H1 (cell line): ENCODE data around the gene INPP4A. TPM values are rescaled to one million over a fixed set of nuclear protein-coding genes. Genes with fewer than 3 reads are reported as not detected.

Experiments used
- ATF2 ChIP-seq: IDR thresholded peaks from 2 replicates; pipeline ENCODE4 v1.6.1; 2012; ENCODE audit warnings: low read length, inconsistent platforms
- BRCA1 ChIP-seq: IDR thresholded peaks from 2 replicates; pipeline ENCODE4 v1.6.1; 2012; ENCODE audit warnings: low read depth, low read length, improper control_type of control experiment
- CBX8 ChIP-seq: fragments of 300-800, 300-1000 bp; sonication (generic); IDR thresholded peaks from 2 replicates; pipeline ENCODE4 v1.7.1; 2016; ENCODE audit warnings: low read depth, low read length, borderline replicate concordance
- FOSL1 ChIP-seq: IDR thresholded peaks from 2 replicates; pipeline ENCODE4 v1.6.1; 2011; ENCODE audit warnings: mild to moderate bottlenecking, low read depth, low read length, moderate library complexity; ENCODE audit not compliant: insufficient read depth
- TEAD4 ChIP-seq: IDR thresholded peaks from 2 replicates; pipeline ENCODE4 v1.6.1; 2012; ENCODE audit warnings: low read depth, low read length, inconsistent platforms, mixed read lengths
- ZNF274 ChIP-seq: IDR thresholded peaks from 2 replicates; pipeline ENCODE4 v1.7.0; 2012; ENCODE audit warnings: low read length, borderline replicate concordance; ENCODE audit errors: extremely low read depth
- polyA plus RNA-seq, 7 experiments: library from polyadenylated mRNA; depleted of rRNA in 3 of 7; stranded (reverse) in 5 of 7; unstranded in 2 of 7; fragments of >200 nt in 5 of 7; fragments of 200-250 nt in 2 of 7; gene quantifications; 1 replicate in 5 of 7; 2 replicates in 1 of 7; 4 replicates in 1 of 7; pipeline versions ENCODE4 v1.2.1 to v1.2.3, GENCODE V29; 2011 to 2013; ENCODE audit warnings: missing spikeins in 2 of 7, mixed read lengths in 2 of 7
- total RNA-seq: library from RNA; stranded (reverse); fragmentation: NEBNext Ultra II Directional; extraction: Animal tissue kit (Norgen Biotek cat#: 25700); gene quantifications from 2 replicates; pipeline ENCODE4 v1.2.1, GENCODE V29; 2021

The INPP4A gene
- total and polyA plus RNA-seq, 2 of the 8 experiments (the other 6 are each of a cell fraction or from before 2014, with no cell fraction given), result 25.6 to 34.3 TPM

DNA sequence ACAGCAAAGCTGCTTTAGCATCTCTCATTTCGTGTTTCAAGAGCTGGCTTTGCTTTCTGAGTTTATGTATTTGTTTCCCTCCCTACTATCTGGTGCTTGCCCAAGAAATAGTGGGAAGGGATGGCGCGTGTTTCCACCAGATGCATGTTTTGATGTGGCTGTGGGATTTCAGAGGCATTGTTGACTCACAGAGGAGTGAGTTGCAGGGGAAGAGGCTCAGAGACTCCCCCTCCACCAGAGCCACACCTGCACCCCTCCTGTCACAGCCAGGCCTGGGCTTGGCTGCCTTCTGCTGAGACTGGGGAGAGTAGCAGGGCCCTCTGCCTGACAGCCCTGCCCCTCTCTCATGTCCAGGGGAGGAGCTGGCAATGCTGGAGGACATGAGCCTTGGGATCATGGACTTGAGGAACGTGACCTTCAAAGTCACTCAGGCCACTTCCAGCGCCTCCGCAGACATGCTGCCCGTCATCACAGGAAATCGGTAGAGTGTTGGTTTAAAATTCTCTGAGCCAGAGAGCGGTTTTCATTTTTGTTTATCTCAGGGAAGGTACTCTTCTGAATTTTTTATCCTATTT lies 120.7 kb downstream of the INPP4A start (continued):
- TF ChIP-seq ZNF274, result no peak
- TF ChIP-seq CBX8, result no peak
- TF ChIP-seq FOSL1, result no peak
- no peak for TF ChIP-seq BRCA1
- no peak for TF ChIP-seq ATF2
- TF ChIP-seq TEAD4, result no peak
